ENCODE results near the gene DOHH.
A peak's percentile ranks its signal among the peaks of the same experiment; 100 is the strongest.
"Not testable (repeated sequence)": the region's sequence is repeated elsewhere in the genome, so short reads cannot be mapped to it uniquely, and the experiment has no call there.

Gene DOHH

DNA sequence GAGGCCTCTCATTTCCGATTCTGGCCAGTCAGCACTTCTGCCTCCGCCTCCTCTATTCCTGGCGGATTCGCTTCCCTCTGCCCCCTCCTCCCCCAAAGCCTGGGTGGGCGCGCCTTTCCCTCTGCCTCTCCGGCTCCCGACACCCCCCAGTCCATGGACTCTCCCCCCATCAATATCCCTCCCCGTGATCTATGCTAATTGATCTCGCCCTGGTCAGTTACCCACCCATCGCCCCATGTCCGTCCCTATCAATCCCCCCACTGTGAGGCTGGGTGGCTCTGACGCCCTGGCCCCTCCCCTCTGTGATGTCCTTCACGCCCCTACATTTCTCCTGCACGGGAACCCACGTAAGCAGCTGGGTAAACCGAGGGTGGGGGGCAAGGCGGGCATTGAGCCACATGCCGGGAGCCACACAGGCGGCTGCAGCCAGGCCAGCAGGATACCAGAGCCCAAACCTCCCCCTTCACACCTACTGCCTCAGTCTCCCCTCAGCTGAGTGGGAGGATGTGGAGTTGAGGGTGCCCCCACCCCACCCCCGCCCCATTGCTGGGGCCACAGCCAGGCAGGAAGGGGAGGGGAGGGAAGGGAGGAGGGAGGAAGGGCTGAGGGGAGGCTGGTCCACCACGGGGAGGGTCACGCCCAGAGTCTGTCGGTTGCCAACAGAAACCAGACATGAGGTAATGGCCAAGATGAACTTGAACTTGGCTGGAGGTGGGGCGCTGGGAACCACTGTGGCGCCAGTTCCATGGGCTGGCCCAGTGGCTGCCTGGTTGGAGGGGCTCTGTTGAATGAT lies 41.2 kb downstream of the DOHH start:
- H3K4me3 ChIP-seq (ENCODE audit: low read depth in 1 of 2, low read length in 2 of 2) = peak overlapping the region in 1 of 2 donors; percentile 12
- peak overlapping the region; percentile 65 for H3K27ac ChIP-seq (ENCODE audit: low read length)
- H3K27me3 ChIP-seq (ENCODE audit: low read depth, low read length) = no peaks in the 10 kb centered on the region
- H3K4me1 ChIP-seq (ENCODE audit: control insufficient read depth in 1 of 2, insufficient read depth in 2 of 2, low read length in 2 of 2) = peaks cover 4 to 48% of the 10 kb centered on the region in 2 donors
- no peaks in the 10 kb centered on the region for H3K9me3 ChIP-seq (ENCODE audit: control insufficient read depth in 1 of 2, low read length in 2 of 2)
- H3K36me3 ChIP-seq (ENCODE audit: control insufficient read depth in 1 of 2, insufficient read depth in 2 of 2, low read length in 2 of 2) = peaks cover 13 to 51% of the 10 kb centered on the region in 2 donors

DNA sequence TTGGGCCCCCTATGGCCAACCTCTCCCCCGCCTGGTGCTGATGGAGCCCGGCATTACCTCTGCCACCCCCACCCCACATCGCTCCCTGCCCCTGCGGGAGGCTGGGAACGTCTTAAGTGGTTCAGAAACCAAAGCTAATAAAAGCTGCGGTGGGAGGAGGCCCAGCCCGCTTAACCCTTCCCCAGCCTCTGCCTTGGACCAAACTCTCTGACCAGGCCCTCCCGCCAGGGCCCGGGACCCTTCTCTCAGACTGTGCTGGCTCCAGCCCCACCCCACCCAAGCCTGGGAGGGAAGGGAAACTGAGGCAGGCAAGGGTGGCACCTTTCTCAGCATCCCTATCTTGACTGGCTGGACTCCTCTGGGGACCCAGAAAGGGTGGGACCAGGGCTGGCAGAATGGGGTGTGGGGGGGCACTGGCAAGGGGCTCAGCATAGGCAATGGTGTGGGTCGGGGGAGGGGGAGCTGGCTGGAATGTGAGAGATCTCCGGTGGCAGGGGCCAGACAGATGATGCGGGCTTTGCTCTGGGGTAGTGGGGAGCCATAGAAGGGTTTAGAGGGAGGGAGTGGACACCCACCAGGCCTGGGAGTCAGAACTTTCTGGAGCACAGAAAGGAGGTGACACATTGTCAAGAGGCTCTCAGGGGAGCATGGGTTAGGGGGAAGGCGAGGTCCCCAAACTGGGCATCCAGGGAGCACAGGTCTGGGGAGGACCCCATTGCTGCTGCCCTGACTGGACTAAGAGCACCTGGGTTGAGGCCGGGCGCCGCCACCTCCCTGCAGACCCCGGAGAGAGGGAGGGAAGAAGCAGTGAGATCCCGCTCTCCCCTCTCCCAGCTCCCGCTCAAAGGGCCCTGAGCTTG lies 42.0 kb downstream of the DOHH start:
- Histone ChIP-seq H3K27ac (ENCODE audit: low read length) (peak overlapping the region; percentile 65), H3K9me3 (ENCODE audit: control insufficient read depth in 1 of 2, low read length in 2 of 2) (no peaks in the 10 kb centered on the region), H3K4me1 (ENCODE audit: control insufficient read depth in 1 of 2, insufficient read depth in 2 of 2, low read length in 2 of 2) (peaks cover 4 to 48% of the 10 kb centered on the region in 2 donors), H3K27me3 (ENCODE audit: low read depth, low read length) (no peaks in the 10 kb centered on the region), H3K36me3 (ENCODE audit: control insufficient read depth in 1 of 2, insufficient read depth in 2 of 2, low read length in 2 of 2) (peaks cover 14 to 59% of the 10 kb centered on the region in 2 donors), H3K4me3 (ENCODE audit: low read depth in 1 of 2, low read length in 2 of 2) (peak overlapping the region in 1 of 2 donors; percentile 12)

DNA sequence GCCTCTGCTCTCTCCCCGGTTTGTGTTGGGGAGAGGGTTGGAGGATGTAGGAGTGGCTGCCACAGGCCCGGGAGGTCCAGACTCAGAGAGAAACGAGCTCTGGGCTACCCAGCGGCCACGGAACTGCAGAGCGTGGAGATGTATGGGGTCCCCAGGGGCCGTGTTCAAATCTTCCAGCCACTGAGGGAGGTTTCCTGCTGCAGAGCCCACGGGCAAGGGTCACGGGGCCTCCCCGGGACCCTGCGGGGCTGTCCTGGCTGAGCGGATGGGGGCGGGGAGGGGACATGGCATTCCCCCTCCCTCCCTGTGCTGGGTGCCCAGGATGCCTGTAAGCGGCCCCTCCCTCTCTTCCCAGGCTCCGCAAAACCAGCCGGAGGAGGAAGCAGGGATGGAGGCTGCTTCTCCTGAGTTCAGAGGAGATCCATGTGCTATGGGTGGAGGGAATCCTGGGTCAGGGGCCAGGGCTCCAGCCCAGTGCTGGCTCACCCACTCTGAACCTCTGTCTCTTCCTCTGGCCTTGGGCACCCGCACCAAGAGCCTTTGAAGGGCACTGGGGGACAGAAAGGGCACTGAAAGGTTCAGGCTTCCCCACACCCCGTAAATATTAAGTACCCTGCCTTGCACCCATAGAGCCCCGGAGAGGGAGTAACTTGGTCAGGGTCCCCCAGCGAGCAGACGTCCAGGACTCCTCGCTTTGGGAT lies 42.8 kb downstream of the DOHH start:
- Histone ChIP-seq H3K4me3 (ENCODE audit: low read depth in 1 of 2, low read length in 2 of 2) (peak overlapping the region in 1 of 2 donors; percentile 12), H3K9me3 (ENCODE audit: control insufficient read depth in 1 of 2, low read length in 2 of 2) (no peaks in the 10 kb centered on the region), H3K27ac (ENCODE audit: low read length) (peak overlapping the region; percentile 65), H3K27me3 (ENCODE audit: low read depth, low read length) (no peaks in the 10 kb centered on the region), H3K4me1 (ENCODE audit: control insufficient read depth in 1 of 2, insufficient read depth in 2 of 2, low read length in 2 of 2) (peaks cover 4 to 48% of the 10 kb centered on the region in 2 donors), H3K36me3 (ENCODE audit: control insufficient read depth in 1 of 2, insufficient read depth in 2 of 2, low read length in 2 of 2) (peaks cover 16 to 61% of the 10 kb centered on the region in 2 donors)

DNA sequence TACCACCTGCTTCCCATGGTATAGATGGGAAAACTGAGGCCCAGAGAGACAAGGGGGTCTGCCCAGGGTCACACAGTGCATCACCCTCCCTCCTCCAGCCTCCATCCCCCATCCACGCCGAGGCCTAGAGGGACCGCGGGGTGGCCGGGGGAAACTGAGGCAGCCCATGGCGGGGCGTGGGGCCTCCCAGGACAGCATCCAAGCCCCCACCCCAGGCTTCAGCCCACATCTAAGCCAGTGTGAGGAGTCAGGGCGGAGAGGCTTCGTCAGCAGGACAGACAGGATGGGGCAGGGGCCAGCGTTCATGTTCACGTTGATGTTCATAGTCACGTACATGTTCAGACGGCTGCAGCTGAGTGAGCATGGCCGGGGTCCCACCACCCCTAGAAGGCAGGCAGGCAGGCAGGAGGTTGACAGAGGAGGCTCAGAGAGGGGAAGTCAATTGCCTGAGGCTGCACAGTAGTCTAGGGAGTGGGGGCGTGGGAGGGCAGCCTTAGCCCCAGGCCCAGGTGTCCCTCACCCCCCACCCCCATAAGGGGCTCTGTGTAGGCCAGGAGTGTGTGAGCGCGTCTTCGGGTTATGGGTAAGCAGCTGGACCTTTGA lies 43.4 kb downstream of the DOHH start:
- peaks cover 21 to 62% of the 10 kb centered on the region in 2 donors for H3K36me3 ChIP-seq (ENCODE audit: control insufficient read depth in 1 of 2, insufficient read depth in 2 of 2, low read length in 2 of 2)
- H3K27ac ChIP-seq (ENCODE audit: low read length) = peak overlapping the region; percentile 65
- H3K27me3 ChIP-seq (ENCODE audit: low read depth, low read length) = no peaks in the 10 kb centered on the region

DNA sequence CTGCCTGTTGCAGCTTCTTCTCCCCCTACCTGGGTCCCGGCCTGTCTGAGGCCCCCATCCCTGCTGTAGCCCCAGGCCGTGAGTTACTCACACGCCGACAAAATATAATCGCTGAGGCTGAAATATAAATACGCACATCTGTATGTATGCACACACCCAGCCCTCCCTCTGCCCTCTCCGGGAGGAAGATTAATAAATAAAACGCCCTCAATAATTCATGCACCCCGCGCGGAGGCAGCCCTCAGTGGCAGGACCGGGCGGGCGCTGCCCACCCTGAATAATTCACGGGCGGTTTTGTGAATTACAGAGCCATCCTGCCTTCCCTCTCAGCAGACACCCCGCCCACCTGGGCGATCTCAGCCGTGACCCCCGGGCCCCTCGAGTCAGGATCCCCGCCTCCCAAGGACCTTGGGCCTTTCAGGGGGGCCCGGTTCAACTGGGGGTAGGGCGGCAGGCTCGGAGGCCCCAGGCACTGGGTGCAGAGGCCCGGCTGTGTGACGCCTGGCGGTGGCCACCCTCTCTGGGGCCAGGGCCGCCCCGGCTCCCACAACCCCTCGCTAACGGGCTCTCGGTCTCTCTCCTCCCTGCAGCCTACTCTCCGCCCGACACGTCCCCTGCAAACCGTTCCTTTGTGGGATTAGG lies 44.4 kb downstream of the DOHH start:
- no peak overlapping the region for H3K4me3 ChIP-seq (ENCODE audit: low read depth in 1 of 2, low read length in 2 of 2)
- no peak overlapping the region for H3K27ac ChIP-seq (ENCODE audit: low read length)
- peaks cover 21 to 68% of the 10 kb centered on the region in 2 donors for H3K36me3 ChIP-seq (ENCODE audit: control insufficient read depth in 1 of 2, insufficient read depth in 2 of 2, low read length in 2 of 2)
- H3K27me3 ChIP-seq (ENCODE audit: low read depth, low read length) = no peaks in the 10 kb centered on the region
- H3K9me3 ChIP-seq (ENCODE audit: control insufficient read depth in 1 of 2, low read length in 2 of 2) = no peaks in the 10 kb centered on the region
- peaks cover 4 to 48% of the 10 kb centered on the region in 2 donors for H3K4me1 ChIP-seq (ENCODE audit: control insufficient read depth in 1 of 2, insufficient read depth in 2 of 2, low read length in 2 of 2)

More for the DNA sequence above, 43.4 kb downstream of the DOHH start:
- no peak overlapping the region for H3K4me3 ChIP-seq (ENCODE audit: low read depth in 1 of 2, low read length in 2 of 2)
- no peaks in the 10 kb centered on the region for H3K9me3 ChIP-seq (ENCODE audit: control insufficient read depth in 1 of 2, low read length in 2 of 2)
- peaks cover 4 to 48% of the 10 kb centered on the region in 2 donors for H3K4me1 ChIP-seq (ENCODE audit: control insufficient read depth in 1 of 2, insufficient read depth in 2 of 2, low read length in 2 of 2)

DNA sequence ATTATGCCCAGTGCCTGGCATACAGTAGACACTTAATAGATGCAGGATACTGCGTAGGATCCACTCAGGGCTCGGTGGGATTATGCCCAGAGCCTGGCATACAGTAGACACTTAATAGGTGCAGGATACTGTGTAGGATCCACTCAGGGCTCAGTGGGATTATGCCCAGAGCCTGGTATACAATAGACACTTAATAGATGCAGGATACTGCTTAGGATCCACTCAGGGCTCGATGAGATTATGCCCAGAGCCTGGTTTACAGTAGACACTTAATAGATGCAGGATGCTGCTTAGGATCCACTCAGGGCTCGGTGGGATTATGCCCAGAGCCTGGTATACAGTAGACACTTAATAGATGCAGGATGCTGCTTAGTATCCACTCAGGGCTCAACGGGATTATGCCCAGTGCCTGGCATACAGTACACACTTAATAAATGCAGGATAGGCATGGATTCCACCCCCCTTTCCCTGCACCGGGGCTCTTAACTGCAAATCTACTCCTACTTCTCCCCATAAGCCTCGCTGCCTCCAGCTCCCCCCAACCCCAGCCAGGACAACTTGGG lies 45.0 kb downstream of the DOHH start:
- no peaks in the 10 kb centered on the region for H3K9me3 ChIP-seq (ENCODE audit: control insufficient read depth in 1 of 2, low read length in 2 of 2)
- no peak overlapping the region for H3K4me3 ChIP-seq (ENCODE audit: low read depth in 1 of 2, low read length in 2 of 2)
- peaks cover 21 to 71% of the 10 kb centered on the region in 2 donors for H3K36me3 ChIP-seq (ENCODE audit: control insufficient read depth in 1 of 2, insufficient read depth in 2 of 2, low read length in 2 of 2)
- no peaks in the 10 kb centered on the region for H3K27me3 ChIP-seq (ENCODE audit: low read depth, low read length)
- H3K27ac ChIP-seq (ENCODE audit: low read length) = no peak overlapping the region
- H3K4me1 ChIP-seq (ENCODE audit: control insufficient read depth in 1 of 2, insufficient read depth in 2 of 2, low read length in 2 of 2) = peaks cover 4 to 53% of the 10 kb centered on the region in 2 donors

DNA sequence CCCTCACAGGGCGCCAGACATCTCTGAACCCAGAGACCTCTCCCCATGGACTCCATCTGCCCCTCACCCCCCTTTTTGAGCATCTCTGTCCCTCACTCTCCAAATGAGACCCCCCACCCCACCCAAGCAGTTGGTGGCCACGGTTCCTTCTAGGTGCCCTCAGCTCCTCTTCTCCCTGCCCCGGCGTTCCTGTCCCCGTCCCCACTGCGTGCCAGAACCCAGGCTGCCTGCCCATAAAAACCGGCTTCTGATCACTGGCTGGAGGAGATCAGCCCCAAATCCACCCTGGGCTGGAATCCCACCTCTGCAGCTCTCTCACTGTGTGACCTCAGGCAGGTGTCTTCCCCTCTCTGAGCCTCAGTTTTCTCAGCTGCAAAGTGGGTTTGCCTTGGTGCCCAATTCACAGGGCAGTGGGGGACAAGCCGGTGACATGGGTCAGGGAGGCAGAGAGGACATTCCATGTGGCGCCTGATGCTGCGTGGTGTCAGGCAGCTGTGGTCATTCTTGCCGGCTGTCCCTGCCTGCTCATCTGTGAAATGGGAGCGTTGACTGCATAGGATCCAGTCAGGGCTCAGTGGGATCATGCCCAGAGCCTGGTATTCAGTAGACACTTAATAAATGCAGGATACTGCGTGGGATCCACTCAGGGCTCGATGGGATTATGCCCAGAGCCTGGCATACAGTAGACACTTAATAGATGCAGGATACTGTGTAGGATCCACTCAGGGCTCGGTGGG lies 45.6 kb downstream of the DOHH start:
- H3K36me3 ChIP-seq (ENCODE audit: control insufficient read depth in 1 of 2, insufficient read depth in 2 of 2, low read length in 2 of 2) = peaks cover 21 to 66% of the 10 kb centered on the region in 2 donors

DNA sequence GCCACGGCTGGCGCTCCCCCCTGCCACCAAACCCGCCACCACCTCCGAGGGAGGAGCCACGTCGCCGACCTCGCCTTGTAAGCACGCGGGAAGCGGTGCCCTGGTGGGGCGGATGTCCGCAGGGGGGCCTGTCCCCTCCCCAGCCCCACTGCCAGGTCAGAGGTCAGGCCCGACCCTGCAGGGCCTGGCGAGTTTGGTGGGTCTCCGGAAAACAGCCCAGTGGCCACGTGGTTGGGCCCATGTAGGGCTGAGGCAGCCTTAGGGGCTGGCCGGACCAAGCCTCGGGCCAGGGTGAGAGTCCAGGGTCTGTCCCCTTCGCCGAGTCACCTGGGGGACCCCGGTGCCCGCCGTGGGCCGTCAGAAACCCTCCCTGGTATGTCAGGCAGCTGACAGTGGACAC lies 46.6 kb downstream of the DOHH start:
- Histone ChIP-seq H3K27ac (ENCODE audit: low read length) (no peak overlapping the region), H3K9me3 (ENCODE audit: control insufficient read depth in 1 of 2, low read length in 2 of 2) (no peaks in the 10 kb centered on the region), H3K36me3 (ENCODE audit: control insufficient read depth in 1 of 2, insufficient read depth in 2 of 2, low read length in 2 of 2) (peaks cover 26 to 71% of the 10 kb centered on the region in 2 donors), H3K4me1 (ENCODE audit: control insufficient read depth in 1 of 2, insufficient read depth in 2 of 2, low read length in 2 of 2) (peaks cover 3 to 39% of the 10 kb centered on the region in 2 donors), H3K27me3 (ENCODE audit: low read depth, low read length) (no peaks in the 10 kb centered on the region), H3K4me3 (ENCODE audit: low read depth in 1 of 2, low read length in 2 of 2) (no peak overlapping the region)

More for the DNA sequence above, 45.6 kb downstream of the DOHH start:
- Histone ChIP-seq H3K4me1 (ENCODE audit: control insufficient read depth in 1 of 2, insufficient read depth in 2 of 2, low read length in 2 of 2) (peaks cover 4 to 49% of the 10 kb centered on the region in 2 donors), H3K9me3 (ENCODE audit: control insufficient read depth in 1 of 2, low read length in 2 of 2) (no peaks in the 10 kb centered on the region), H3K27ac (ENCODE audit: low read length) (no peak overlapping the region), H3K27me3 (ENCODE audit: low read depth, low read length) (no peaks in the 10 kb centered on the region), H3K4me3 (ENCODE audit: low read depth in 1 of 2, low read length in 2 of 2) (no peak overlapping the region)

DNA sequence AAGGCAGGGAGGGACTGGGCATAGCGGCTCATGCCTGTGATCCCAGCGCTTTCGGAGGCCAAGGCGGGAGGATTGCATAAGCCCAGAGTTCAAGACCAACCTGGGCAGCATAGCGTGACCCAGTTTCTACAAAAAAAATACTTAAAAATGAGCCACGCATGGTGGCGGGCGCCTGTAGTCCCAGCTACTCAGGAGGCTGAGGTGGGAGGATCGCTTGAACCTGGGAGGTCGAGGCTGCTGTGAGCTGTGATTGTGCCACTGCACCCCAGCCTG lies 47.6 kb downstream of the DOHH start:
- not testable (repeated sequence) for H3K27ac ChIP-seq (ENCODE audit: low read length); H3K27me3 ChIP-seq (ENCODE audit: low read depth, low read length); H3K4me3 ChIP-seq (ENCODE audit: low read depth in 1 of 2, low read length in 2 of 2); H3K9me3 ChIP-seq (ENCODE audit: control insufficient read depth in 1 of 2, low read length in 2 of 2)
- Histone ChIP-seq H3K36me3 (ENCODE audit: control insufficient read depth in 1 of 2, insufficient read depth in 2 of 2, low read length in 2 of 2) (peaks cover 26 to 74% of the 10 kb centered on the region in 2 donors), H3K4me1 (ENCODE audit: control insufficient read depth in 1 of 2, insufficient read depth in 2 of 2, low read length in 2 of 2) (peaks cover 0 to 29% of the 10 kb centered on the region in 2 donors)

Measured in muscle layer of duodenum (tissue), 2 donors.